GM12874 (cell line): Measurements from ENCODE around the gene MYH11.

Experiments used
- TF ChIP-seq, protein P1 (sequence below): IDR thresholded peaks from 2 replicates; pipeline ENCODE4 v1.5.1; 2011; ENCODE audit warnings: low read depth, mild to moderate bottlenecking, control low read depth, low read length, moderate library complexity; ENCODE audit not compliant: insufficient read depth

The MYH11 gene

DNA sequence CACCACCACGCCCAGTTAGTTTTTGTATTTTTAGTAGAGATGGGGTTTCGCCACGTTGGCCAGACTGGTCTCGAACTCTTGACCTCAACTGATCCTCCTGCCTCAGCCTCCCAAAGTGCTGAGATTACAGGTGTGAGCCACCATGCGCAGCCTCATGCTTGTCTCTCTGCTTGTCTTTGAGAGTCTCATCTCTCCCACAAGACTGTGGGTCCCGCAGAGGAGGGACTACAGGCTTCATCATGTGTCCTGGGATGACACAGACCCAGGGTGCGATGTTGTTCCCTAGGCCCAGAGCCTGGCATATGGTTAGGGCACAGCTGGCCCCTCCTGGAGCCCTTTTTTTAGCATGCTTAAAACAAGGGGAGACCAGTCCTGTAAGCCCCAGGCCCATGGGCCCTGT is 104.9 kb downstream of the MYH11 start:
- TF ChIP-seq, protein P1, sequence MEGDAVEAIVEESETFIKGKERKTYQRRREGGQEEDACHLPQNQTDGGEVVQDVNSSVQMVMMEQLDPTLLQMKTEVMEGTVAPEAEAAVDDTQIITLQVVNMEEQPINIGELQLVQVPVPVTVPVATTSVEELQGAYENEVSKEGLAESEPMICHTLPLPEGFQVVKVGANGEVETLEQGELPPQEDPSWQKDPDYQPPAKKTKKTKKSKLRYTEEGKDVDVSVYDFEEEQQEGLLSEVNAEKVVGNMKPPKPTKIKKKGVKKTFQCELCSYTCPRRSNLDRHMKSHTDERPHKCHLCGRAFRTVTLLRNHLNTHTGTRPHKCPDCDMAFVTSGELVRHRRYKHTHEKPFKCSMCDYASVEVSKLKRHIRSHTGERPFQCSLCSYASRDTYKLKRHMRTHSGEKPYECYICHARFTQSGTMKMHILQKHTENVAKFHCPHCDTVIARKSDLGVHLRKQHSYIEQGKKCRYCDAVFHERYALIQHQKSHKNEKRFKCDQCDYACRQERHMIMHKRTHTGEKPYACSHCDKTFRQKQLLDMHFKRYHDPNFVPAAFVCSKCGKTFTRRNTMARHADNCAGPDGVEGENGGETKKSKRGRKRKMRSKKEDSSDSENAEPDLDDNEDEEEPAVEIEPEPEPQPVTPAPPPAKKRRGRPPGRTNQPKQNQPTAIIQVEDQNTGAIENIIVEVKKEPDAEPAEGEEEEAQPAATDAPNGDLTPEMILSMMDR: no peak

DNA sequence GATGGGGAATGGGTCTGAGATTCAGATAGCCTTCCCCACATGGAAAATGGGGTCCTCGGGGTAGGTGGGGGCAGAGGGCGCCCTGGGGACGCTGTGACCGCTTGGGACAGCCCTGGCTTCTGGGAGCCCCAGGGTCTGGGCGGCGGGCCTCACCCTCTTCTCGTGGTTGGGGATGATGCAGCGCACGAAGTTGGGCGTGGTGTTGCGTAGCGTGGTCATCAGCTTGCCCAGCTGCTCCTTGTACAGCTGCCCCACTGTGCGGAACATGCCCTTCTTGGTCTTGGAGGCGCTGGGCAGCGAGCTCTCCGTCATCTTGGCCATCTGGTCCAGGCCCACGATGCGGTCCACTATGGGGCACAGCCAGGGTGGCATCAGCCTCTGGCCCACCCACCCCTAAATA is 106.8 kb downstream of the MYH11 start:
- TF ChIP-seq, protein P1: no peak

DNA sequence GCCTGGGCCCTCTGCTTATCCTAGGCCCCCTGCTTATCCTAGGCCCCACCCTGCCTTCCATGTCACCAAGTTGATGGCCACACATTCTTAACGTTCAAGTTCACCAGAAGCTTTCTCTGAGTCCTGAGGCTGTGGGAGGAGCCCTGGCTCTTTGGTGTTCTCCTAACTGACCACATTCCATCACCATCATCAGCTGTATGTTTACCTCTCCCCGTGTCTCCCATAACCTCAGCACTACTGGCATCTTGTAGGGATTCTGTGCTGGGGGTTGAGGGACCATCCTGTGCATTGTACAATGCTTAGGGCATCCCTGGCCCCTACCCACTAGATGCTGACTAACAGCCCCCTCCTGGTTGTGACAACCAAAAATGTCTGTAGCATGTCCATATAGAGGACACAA is 107.5 kb downstream of the MYH11 start:
- TF ChIP-seq, protein P1: no peak

DNA sequence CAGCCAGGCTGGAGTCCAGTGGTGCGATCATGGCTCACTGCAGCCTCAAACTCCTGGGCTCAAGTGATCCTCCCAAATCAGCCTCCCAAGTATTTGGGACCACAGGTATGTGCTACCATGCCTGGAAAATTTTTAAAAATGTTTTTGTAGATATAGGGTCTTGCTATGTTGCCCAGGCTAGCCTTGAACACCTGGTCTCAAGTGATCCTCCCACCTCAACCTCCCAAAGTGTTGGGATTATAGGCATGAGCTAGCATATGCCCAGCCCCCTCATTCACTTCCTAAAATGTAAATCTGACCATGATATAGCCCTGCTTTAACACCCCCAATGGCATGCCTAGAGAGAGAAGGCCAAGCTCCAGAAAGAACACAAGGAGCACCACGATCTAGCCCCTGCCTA is 108.2 kb downstream of the MYH11 start:
- TF ChIP-seq, protein P1: no peak

DNA sequence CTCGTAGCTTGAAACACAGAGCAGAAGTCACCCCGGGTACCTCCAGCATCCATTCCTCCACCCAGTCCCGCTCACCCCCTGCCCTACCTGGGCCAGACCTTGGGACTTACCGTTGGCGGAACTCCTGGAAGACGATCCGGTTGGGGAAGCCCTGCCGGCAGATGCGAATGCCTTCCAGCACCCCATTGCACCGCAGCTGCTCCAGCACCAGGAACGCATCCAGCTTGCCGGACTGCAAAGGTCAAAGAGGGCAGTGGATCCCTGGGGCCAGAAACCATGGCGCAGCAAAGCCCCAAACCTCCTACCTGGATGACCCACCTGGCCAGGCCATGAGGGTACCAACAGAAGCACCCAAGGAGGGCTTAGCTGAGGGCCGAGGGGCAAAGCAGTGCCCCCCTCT is 108.9 kb downstream of the MYH11 start:
- TF ChIP-seq, protein P1: no peak

DNA sequence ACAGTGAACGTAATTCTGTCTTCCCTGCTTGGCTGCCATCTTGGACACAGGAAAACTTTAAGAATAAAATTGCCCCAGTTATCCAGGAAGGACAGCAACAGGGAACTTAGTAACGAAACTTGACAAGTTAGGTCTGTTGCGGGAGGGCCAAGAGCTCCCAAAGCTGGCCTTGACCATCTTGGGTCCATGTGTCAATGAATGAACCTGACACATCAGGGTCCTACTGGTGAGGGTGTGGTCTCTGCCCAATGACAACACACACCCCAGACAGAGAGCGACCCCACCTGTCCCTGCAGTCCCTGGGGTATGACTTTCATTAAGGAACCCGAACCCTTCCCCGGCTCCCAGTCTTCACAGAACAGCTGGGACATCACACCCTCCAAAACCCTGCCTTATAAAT is 110.5 kb downstream of the MYH11 start:
- TF ChIP-seq, protein P1: no peak

DNA sequence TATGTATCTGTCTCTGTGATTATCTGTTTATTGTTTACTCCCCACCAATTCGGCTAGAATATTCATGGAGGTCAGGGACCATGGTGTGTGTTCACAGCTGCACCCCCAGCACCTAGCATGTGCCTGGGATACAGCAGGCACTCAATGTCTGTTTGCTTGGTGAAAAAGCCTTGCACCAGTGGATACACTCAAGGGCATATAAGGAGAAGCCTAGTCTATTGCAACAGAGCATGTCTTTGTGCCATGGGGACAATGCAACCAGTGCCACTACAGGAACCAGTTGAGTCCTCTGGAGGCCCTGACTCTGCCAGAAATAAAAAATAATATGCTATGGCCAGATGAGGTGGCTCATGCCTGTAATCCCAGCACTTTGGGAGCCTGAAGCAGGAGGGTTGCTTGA is 113.2 kb downstream of the MYH11 start:
- TF ChIP-seq, protein P1: no peak

DNA sequence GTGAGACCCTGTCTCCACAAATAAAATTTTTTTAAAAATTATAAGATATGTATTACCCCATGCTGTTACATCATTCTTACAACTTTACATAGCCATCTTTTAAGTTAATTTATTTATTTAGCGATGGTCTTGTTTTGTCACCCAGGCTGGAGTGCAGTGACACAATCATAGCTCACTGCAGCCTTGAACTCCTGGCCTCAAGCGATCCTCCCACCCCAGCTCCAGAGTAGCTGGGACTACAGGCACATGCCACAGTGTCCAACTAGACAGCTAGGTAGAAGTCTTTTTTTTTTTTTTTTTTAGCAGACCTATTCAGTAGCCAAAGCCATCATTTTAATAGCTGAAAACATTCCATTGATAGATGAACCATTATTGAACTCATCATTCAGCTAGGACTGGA is 114.1 kb downstream of the MYH11 start:
- TF ChIP-seq, protein P1: no peak
